Measurements from ENCODE around the gene NPY4R. TPM values are rescaled to one million over a fixed set of nuclear protein-coding genes. Genes with fewer than 3 reads are reported as not detected.

NPY4R gene
- total RNA-seq, 6 experiments from 2014 or later: 0.14 to 0.34 (median 0.25) TPM; not detected in 3

Other genes with a start within 250 kb of the NPY4R start
- not detected for gene ANTXRL, start 179.0 kb downstream of the NPY4R start, total RNA-seq (2021; fragmentation: NEBNext Ultra II Directional; extraction: Animal tissue kit (Norgen Biotek cat#: 25700))
- under 1 TPM in 5 of 6 experiments, not detected in 1; 0.17 to 0.91 (median 0.28) TPM for gene ANXA8L1, start 90.2 kb downstream of the NPY4R start, total RNA-seq (2021; fragmentation: NEBNext Ultra II Directional; extraction: Animal tissue kit (Norgen Biotek cat#: 25700))
- not detected for gene GPRIN2, start 90.7 kb upstream of the NPY4R start, total RNA-seq (2021; fragmentation: NEBNext Ultra II Directional; extraction: Animal tissue kit (Norgen Biotek cat#: 25700))
- gene SYT15, start 113.2 kb upstream of the NPY4R start, total RNA-seq (2021; fragmentation: NEBNext Ultra II Directional; extraction: Animal tissue kit (Norgen Biotek cat#: 25700)): 1 to 10 TPM in 4 of 6 experiments, under 1 TPM in 2; 0.31 to 3.7 (median 2.9) TPM

All from HFFc6 (cell line).